ENCODE results near the gene GLYAT. TPM values are rescaled to one million over a fixed set of nuclear protein-coding genes. Genes with fewer than 3 reads are reported as not detected.

GLYAT gene
- total and polyA plus RNA-seq, 8 donors = 0.16 to 0.89 (median 0.37) TPM; not detected in 2

GRCh38 chr11:58659910-58660570 is 71.7 kb downstream of the GLYAT start:
- H3K9me3 ChIP-seq = no peaks in the 10 kb centered on the region
- DNase-seq = no peak
- no peak overlapping the region for H3K4me3 ChIP-seq
- H3K27ac ChIP-seq = no peak overlapping the region
- intact Hi-C loops (cut with DNase I) = no loop called here
- H3K36me3 ChIP-seq = no peaks in the 10 kb centered on the region
- no peaks in the 10 kb centered on the region for H3K4me1 ChIP-seq
- no peak for ATAC-seq
- peaks cover 0 to 21% of the 10 kb centered on the region in 2 donors for H3K27me3 ChIP-seq
- TF ChIP-seq CTCF (IDR thresholded peaks at IDR 0.05) = no peak

GRCh38 chr11:58659404-58659803 is 72.3 kb downstream of the GLYAT start:
- Histone ChIP-seq H3K27me3 (peaks cover 0 to 19% of the 10 kb centered on the region in 2 donors), H3K4me3 (no peak overlapping the region), H3K4me1 (no peaks in the 10 kb centered on the region), H3K27ac (no peak overlapping the region), H3K9me3 (no peaks in the 10 kb centered on the region), H3K36me3 (no peaks in the 10 kb centered on the region)
- DNase-seq (no peak), ATAC-seq (peak; percentile 53)
- TF ChIP-seq CTCF (IDR thresholded peaks at IDR 0.05) = no peak
- intact Hi-C loops (cut with DNase I) = no loop called here

Other genes with a start within 250 kb of the GLYAT start
- gene OR5B21, start 223.8 kb downstream of the GLYAT start, total RNA-seq = under 1 TPM in 1 of 2 donors, not detected in 1; 0.71 TPM
- gene OR5B21, start 223.8 kb downstream of the GLYAT start, polyA plus RNA-seq (ENCODE audit: insufficient read length in 6 of 6) = not detected
- 10 to 100 TPM; 18.9 to 43.8 TPM for gene LPXN, start 156.1 kb downstream of the GLYAT start, total RNA-seq
- 10 to 100 TPM in 3 of 6 donors, 1 to 10 TPM in 3; 8.1 to 10.5 (median 9.6) TPM for gene LPXN, start 156.1 kb downstream of the GLYAT start, polyA plus RNA-seq (ENCODE audit: insufficient read length in 6 of 6)
- 10 to 100 TPM; 41.3 to 50.1 TPM for gene ZFP91, start 152.9 kb downstream of the GLYAT start, total RNA-seq
- gene ZFP91, start 152.9 kb downstream of the GLYAT start, polyA plus RNA-seq (ENCODE audit: insufficient read length in 6 of 6) = 10 to 100 TPM; 53.8 to 62.4 (median 59.2) TPM
- 1 to 10 TPM in 1 of 2 donors, under 1 TPM in 1; 0.47 to 1.9 TPM for gene CNTF, start 109.3 kb downstream of the GLYAT start, total RNA-seq
- gene CNTF, start 109.3 kb downstream of the GLYAT start, polyA plus RNA-seq (ENCODE audit: insufficient read length in 6 of 6) = 1 to 10 TPM in 2 of 6 donors, under 1 TPM in 4; 0.64 to 1.1 (median 0.77) TPM
- not detected for gene GLYATL2, start 112.8 kb upstream of the GLYAT start, total RNA-seq
- gene GLYATL2, start 112.8 kb upstream of the GLYAT start, polyA plus RNA-seq (ENCODE audit: insufficient read length in 6 of 6) = 1 to 10 TPM; 1.0 to 4.3 (median 2.3) TPM
- gene GLYATL1, start 207.5 kb upstream of the GLYAT start, total RNA-seq = not detected
- gene GLYATL1, start 207.5 kb upstream of the GLYAT start, polyA plus RNA-seq (ENCODE audit: insufficient read length in 6 of 6) = 1 to 10 TPM; 2.4 to 6.0 (median 4.4) TPM